Activated naive CD4-positive, alpha-beta T cell treated with anti-CD3 and anti-CD28 coated beads for 36 hours (primary cell): ENCODE data around the gene KIF23. TPM values are rescaled to one million over a fixed set of nuclear protein-coding genes. Genes with fewer than 3 reads are reported as not detected.

Source experiments
- total RNA-seq, 2 experiments: library from RNA; stranded (reverse); gene quantifications; one replicate each; pipeline ENCODE4 v1.2.3, GENCODE V29; 2021

KIF23 gene
- total RNA-seq, 2 experiments from 2014 or later: 68.8 to 73.1 TPM

Other genes starting within 250 kb of the KIF23 start
- gene PAQR5, start 115.4 kb upstream of the KIF23 start, total RNA-seq: under 1 TPM in 1 of 2 experiments, not detected in 1; 0.19 TPM
- gene RPLP1, start 38.5 kb downstream of the KIF23 start, total RNA-seq: 1,000 to 10,000 TPM; 2,674 to 2,950 TPM